Liver (tissue), 9 donors: ENCODE results near the gene KCNQ1. TPM values are rescaled to one million over a fixed set of nuclear protein-coding genes. Genes with fewer than 3 reads are reported as not detected.

ENCODE experiments used
- DNase-seq: peaks from one replicate; pipeline ENCODE4 v3.0.0-alpha.2; 2017; ENCODE audit warnings: low spot score
- H3K27ac ChIP-seq, 2 donors: one replicate each; pipeline ENCODE4 v1.7.0; 2013; ENCODE audit warnings: inconsistent platforms in 2 of 2, low read length in 2 of 2, control low read depth in 1 of 2, low read depth in 1 of 2, mild to moderate bottlenecking in 1 of 2
- H3K27me3 ChIP-seq, 4 donors: one replicate each; pipeline versions ENCODE4 v1.6.1 to v1.7.0; 2013; ENCODE audit warnings: low read length in 3 of 4, inconsistent platforms in 1 of 4, mild to moderate bottlenecking in 1 of 4, moderate library complexity in 1 of 4; ENCODE audit not compliant: control insufficient read depth in 4 of 4, insufficient read depth in 4 of 4
- H3K36me3 ChIP-seq, 4 donors: one replicate each; pipeline versions ENCODE4 v1.6.1 to v1.7.0; 2013; ENCODE audit warnings: low read length in 3 of 4, mild to moderate bottlenecking in 3 of 4, low read depth in 1 of 4, moderate library complexity in 1 of 4; ENCODE audit not compliant: control insufficient read depth in 4 of 4, insufficient read depth in 3 of 4
- H3K4me1 ChIP-seq, 4 donors: one replicate each; pipeline versions ENCODE4 v1.6.1 to v1.7.0; 2013; ENCODE audit warnings: low read length in 3 of 4, mild to moderate bottlenecking in 3 of 4, moderate library complexity in 1 of 4; ENCODE audit not compliant: control insufficient read depth in 4 of 4, insufficient read depth in 4 of 4
- H3K4me3 ChIP-seq, 3 donors: one replicate each; pipeline versions ENCODE4 v1.6.1 to v1.7.0; 2013; ENCODE audit warnings: low read length in 3 of 3, control low read depth in 1 of 3, low read depth in 1 of 3, mild to moderate bottlenecking in 1 of 3
- H3K9ac ChIP-seq, 2 donors: one replicate each; pipeline ENCODE4 v1.7.0; 2013; ENCODE audit warnings: low read length in 2 of 2, mild to moderate bottlenecking in 2 of 2, moderate library complexity in 2 of 2, control low read depth in 1 of 2, low read depth in 1 of 2
- H3K9me3 ChIP-seq, 4 donors: one replicate each; pipeline versions ENCODE4 v1.6.1 to v1.7.0; 2013; ENCODE audit warnings: low read length in 3 of 4; ENCODE audit not compliant: control insufficient read depth in 4 of 4
- EGR1 ChIP-seq, 2 donors: IDR thresholded peaks; 2 replicates each; pipeline ENCODE4 v1.6.1; 2016 to 2018; ENCODE audit warnings: antibody characterized with exemption in 2 of 2, low read depth in 2 of 2
- FOXA1 ChIP-seq: IDR thresholded peaks from 2 replicates; pipeline ENCODE4 v1.6.1; 2016; ENCODE audit warnings: antibody characterized with exemption
- FOXA2 ChIP-seq: IDR thresholded peaks from 2 replicates; pipeline ENCODE4 v1.6.1; 2016; ENCODE audit warnings: antibody characterized with exemption
- GABPA ChIP-seq, 2 donors: IDR thresholded peaks in 1 of 2; conservative IDR thresholded peaks in 1 of 2; 2 replicates each; pipeline ENCODE4 v1.6.1; 2016; ENCODE audit warnings: antibody characterized with exemption in 2 of 2, mild to moderate bottlenecking in 1 of 2, moderate library complexity in 1 of 2
- HNF4A ChIP-seq, 2 donors: conservative IDR thresholded peaks; 2 replicates each; pipeline ENCODE4 v1.6.1; 2016; ENCODE audit warnings: antibody characterized with exemption in 2 of 2, mild to moderate bottlenecking in 2 of 2
- HNF4G ChIP-seq: IDR thresholded peaks from 2 replicates; pipeline ENCODE4 v1.6.1; 2016; ENCODE audit warnings: antibody characterized with exemption
- JUND ChIP-seq, 2 donors: IDR thresholded peaks; 2 replicates each; pipeline ENCODE4 v1.6.1; 2016; ENCODE audit warnings: antibody characterized with exemption in 2 of 2
- NR2F2 ChIP-seq: IDR thresholded peaks from 2 replicates; pipeline ENCODE4 v1.6.1; 2016; ENCODE audit warnings: antibody characterized with exemption
- RAD21 ChIP-seq, 2 donors: IDR thresholded peaks; 2 replicates each; pipeline ENCODE4 v1.6.1; 2016; ENCODE audit warnings: antibody characterized with exemption in 2 of 2, mild to moderate bottlenecking in 2 of 2
- SP1 ChIP-seq: IDR thresholded peaks from 2 replicates; pipeline ENCODE4 v1.6.1; 2018; ENCODE audit warnings: antibody characterized with exemption, mild to moderate bottlenecking
- TAF1 ChIP-seq: conservative IDR thresholded peaks from 2 replicates; pipeline ENCODE4 v1.6.1; 2016; ENCODE audit warnings: antibody characterized with exemption, mild to moderate bottlenecking
- YY1 ChIP-seq: IDR thresholded peaks from 2 replicates; pipeline ENCODE4 v1.6.1; 2016; ENCODE audit warnings: antibody characterized with exemption, mild to moderate bottlenecking
- WGBS: extraction: QIAGEN DNeasy Blood & Tissue Kit; methylation state at CpG from one replicate; pipeline ENCODE4 v1.1.7; 2013; 5-methylcytosine and 5-hydroxymethylcytosine counted together
- polyA plus RNA-seq, 2 donors: library from polyadenylated mRNA; stranded (reverse) in 1 of 2; unstranded in 1 of 2; fragments of 200-250 nt in 1 of 2; fragments of >200 nt in 1 of 2; fragmentation: Nextera tagmentation in 1 of 2; extraction: Ambion mirVana in 1 of 2; gene quantifications; one replicate each; pipeline versions ENCODE4 v1.2.1 to v1.2.3, GENCODE V29; 2013 to 2015
- total RNA-seq, 2 donors: library from RNA; depleted of rRNA; stranded (reverse); fragments of >200 nt; gene quantifications; one replicate each; pipeline ENCODE4 v1.2.3, GENCODE V29; 2014
- TF ChIP-seq, protein P1 (sequence below): IDR thresholded peaks from 2 replicates; pipeline ENCODE4 v1.6.1; 2016; ENCODE audit warnings: antibody characterized with exemption
- TF ChIP-seq, protein P2 (sequence below): fragments of 150-350 bp; IDR thresholded peaks from 2 replicates; pipeline ENCODE4 v1.5.1; 2017; ENCODE audit warnings: improper control_type of control experiment, low read depth, low read length; ENCODE audit not compliant: missing input control
- TF ChIP-seq, protein P3 (sequence below): IDR thresholded peaks from 2 replicates; pipeline ENCODE4 v1.6.1; 2016; ENCODE audit warnings: antibody characterized with exemption, mild to moderate bottlenecking
- TF ChIP-seq, protein P4 (sequence below): IDR thresholded peaks from 2 replicates; pipeline ENCODE4 v1.6.1; 2016; ENCODE audit warnings: antibody characterized with exemption
- TF ChIP-seq, protein P5 (sequence below): IDR thresholded peaks from 2 replicates; pipeline ENCODE4 v1.6.1; 2016; ENCODE audit warnings: antibody characterized with exemption
- donor health status: healthy.
- donor health status: healthy.
- donor health status: healthy.
- donor health status: healthy.
- donor health status: healthy.

KCNQ1 gene
- total and polyA plus RNA-seq, 4 donors = 0.31 to 2.2 (median 1.5) TPM

DNA sequence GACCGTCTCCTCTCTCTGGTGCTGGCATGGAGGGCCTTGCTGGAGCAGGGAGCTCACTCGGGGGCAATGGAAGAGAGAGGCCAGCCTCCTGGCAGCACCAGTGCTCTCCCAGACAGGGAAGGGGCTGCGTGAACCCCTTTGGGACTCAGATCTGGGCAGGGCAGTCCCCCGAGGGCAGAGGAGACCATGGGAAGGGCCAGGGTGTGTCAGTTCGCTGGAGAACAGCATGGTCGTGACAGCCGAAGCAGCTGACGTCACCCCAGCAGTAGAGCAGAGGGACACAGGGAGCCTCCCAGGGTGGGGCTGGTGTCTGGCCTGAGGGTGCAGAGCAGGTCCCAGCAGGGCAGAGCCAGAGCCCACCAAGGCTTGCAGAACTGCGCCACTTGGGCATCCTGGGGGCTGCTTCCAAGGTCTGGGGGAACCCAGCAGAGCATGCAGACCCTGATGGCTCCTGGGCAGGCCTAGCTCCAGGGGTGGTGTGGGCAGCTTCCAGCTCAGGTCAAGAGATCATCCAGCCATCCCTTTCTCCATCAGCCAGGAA, 326.0 kb downstream of the KCNQ1 start:
- H3K4me1 ChIP-seq = no peaks in the 10 kb centered on the region
- H3K4me3 ChIP-seq = no peak overlapping the region
- no peaks in the 10 kb centered on the region for H3K27me3 ChIP-seq
- H3K27ac ChIP-seq = no peak overlapping the region
- no peak overlapping the region for H3K9ac ChIP-seq
- WGBS = 95% methylated on average over 9 of the region's 9 CpGs
- peak; percentile 65 for DNase-seq
- H3K9me3 ChIP-seq = peaks cover 0 to 2% (median 0%) of the 10 kb centered on the region in 4 donors
- TF ChIP-seq, protein P1, sequence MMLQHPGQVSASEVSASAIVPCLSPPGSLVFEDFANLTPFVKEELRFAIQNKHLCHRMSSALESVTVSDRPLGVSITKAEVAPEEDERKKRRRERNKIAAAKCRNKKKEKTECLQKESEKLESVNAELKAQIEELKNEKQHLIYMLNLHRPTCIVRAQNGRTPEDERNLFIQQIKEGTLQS = no peak
- TF ChIP-seq SP1 (no peak), YY1 (no peak)
- H3K36me3 ChIP-seq = no peaks in the 10 kb centered on the region

DNA sequence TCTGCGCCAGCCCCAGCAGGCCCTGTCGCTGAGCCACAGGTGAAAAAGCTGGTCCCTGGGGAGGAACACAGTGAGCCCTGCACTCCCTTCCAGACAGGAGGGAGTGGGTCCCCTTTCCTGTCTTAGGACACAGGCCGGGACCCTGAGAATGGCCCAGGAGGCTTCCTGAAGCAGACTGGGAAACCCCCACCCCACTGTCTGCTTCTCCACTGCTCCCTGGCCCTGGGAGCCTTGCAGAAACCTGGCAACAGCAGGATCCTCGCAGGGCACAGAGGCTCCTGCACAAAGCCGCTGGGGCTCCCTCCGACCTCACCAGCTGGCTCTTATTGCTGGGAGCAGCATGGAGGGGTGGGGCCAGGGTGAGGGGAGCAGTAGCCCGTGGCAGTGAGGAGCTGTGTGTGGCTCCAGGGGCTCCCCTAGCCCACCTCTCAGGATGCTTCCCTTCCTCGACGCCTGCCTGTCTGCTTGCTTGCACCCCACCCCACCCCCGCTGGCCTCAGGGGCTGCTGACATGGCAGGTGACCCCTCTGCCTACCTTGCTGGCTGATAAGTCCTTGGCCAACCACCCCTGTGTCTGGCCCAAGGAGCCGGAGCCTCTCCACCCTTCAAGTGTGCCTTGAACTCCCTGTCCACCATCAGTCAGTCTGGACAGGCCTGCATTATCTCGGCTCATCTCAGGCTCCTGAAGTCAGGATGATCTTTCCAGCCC, 327.1 kb downstream of the KCNQ1 start:
- TF ChIP-seq TAF1 = no peak
- TF ChIP-seq EGR1 (IDR thresholded peaks at IDR 0.05; ENCODE audit: low read depth in 2 of 2) = no peak
- TF ChIP-seq NR2F2 = no peak
- TF ChIP-seq FOXA2 = no peak
- no peak for TF ChIP-seq RAD21 (IDR thresholded peaks at IDR 0.05)
- TF ChIP-seq GABPA (IDR thresholded peaks at IDR 0.05 in 1 of 2, conservative IDR thresholded peaks at IDR 0.05 in 1 of 2) = no peak
- no peak for TF ChIP-seq FOXA1
- TF ChIP-seq, protein P2, sequence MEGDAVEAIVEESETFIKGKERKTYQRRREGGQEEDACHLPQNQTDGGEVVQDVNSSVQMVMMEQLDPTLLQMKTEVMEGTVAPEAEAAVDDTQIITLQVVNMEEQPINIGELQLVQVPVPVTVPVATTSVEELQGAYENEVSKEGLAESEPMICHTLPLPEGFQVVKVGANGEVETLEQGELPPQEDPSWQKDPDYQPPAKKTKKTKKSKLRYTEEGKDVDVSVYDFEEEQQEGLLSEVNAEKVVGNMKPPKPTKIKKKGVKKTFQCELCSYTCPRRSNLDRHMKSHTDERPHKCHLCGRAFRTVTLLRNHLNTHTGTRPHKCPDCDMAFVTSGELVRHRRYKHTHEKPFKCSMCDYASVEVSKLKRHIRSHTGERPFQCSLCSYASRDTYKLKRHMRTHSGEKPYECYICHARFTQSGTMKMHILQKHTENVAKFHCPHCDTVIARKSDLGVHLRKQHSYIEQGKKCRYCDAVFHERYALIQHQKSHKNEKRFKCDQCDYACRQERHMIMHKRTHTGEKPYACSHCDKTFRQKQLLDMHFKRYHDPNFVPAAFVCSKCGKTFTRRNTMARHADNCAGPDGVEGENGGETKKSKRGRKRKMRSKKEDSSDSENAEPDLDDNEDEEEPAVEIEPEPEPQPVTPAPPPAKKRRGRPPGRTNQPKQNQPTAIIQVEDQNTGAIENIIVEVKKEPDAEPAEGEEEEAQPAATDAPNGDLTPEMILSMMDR = no peak
- TF ChIP-seq, protein P3, sequence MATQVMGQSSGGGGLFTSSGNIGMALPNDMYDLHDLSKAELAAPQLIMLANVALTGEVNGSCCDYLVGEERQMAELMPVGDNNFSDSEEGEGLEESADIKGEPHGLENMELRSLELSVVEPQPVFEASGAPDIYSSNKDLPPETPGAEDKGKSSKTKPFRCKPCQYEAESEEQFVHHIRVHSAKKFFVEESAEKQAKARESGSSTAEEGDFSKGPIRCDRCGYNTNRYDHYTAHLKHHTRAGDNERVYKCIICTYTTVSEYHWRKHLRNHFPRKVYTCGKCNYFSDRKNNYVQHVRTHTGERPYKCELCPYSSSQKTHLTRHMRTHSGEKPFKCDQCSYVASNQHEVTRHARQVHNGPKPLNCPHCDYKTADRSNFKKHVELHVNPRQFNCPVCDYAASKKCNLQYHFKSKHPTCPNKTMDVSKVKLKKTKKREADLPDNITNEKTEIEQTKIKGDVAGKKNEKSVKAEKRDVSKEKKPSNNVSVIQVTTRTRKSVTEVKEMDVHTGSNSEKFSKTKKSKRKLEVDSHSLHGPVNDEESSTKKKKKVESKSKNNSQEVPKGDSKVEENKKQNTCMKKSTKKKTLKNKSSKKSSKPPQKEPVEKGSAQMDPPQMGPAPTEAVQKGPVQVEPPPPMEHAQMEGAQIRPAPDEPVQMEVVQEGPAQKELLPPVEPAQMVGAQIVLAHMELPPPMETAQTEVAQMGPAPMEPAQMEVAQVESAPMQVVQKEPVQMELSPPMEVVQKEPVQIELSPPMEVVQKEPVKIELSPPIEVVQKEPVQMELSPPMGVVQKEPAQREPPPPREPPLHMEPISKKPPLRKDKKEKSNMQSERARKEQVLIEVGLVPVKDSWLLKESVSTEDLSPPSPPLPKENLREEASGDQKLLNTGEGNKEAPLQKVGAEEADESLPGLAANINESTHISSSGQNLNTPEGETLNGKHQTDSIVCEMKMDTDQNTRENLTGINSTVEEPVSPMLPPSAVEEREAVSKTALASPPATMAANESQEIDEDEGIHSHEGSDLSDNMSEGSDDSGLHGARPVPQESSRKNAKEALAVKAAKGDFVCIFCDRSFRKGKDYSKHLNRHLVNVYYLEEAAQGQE = no peak
- TF ChIP-seq HNF4A (conservative IDR thresholded peaks at IDR 0.05) = no peak
- no peak for TF ChIP-seq JUND (IDR thresholded peaks at IDR 0.05)
- TF ChIP-seq, protein P4, sequence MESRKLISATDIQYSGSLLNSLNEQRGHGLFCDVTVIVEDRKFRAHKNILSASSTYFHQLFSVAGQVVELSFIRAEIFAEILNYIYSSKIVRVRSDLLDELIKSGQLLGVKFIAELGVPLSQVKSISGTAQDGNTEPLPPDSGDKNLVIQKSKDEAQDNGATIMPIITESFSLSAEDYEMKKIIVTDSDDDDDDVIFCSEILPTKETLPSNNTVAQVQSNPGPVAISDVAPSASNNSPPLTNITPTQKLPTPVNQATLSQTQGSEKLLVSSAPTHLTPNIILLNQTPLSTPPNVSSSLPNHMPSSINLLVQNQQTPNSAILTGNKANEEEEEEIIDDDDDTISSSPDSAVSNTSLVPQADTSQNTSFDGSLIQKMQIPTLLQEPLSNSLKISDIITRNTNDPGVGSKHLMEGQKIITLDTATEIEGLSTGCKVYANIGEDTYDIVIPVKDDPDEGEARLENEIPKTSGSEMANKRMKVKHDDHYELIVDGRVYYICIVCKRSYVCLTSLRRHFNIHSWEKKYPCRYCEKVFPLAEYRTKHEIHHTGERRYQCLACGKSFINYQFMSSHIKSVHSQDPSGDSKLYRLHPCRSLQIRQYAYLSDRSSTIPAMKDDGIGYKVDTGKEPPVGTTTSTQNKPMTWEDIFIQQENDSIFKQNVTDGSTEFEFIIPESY = no peak
- TF ChIP-seq SP1 = no peak
- no peak for TF ChIP-seq HNF4G
- TF ChIP-seq, protein P5, sequence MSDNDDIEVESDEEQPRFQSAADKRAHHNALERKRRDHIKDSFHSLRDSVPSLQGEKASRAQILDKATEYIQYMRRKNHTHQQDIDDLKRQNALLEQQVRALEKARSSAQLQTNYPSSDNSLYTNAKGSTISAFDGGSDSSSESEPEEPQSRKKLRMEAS = no peak
- no peak for TF ChIP-seq YY1
- no peaks in the 10 kb centered on the region for H3K4me1 ChIP-seq
- H3K27me3 ChIP-seq = no peaks in the 10 kb centered on the region
- peak; percentile 31 for DNase-seq
- H3K4me3 ChIP-seq = no peak overlapping the region
- H3K36me3 ChIP-seq = no peaks in the 10 kb centered on the region
- H3K9me3 ChIP-seq = peaks cover 0 to 2% (median 0%) of the 10 kb centered on the region in 4 donors
- 91% methylated on average over 12 of the region's 12 CpGs for WGBS
- no peak overlapping the region for H3K27ac ChIP-seq
- H3K9ac ChIP-seq = no peak overlapping the region
